Osteocyte (in vitro differentiated cells): ENCODE data around the gene ACADS. TPM values are rescaled to one million over a fixed set of nuclear protein-coding genes. Genes with fewer than 3 reads are reported as not detected.
"Not testable (repeated sequence)": the region's sequence is repeated elsewhere in the genome, so short reads cannot be mapped to it uniquely, and the experiment has no call there.

Source experiments
- DNase-seq: peaks from one replicate; pipeline ENCODE4 v3.0.0; 2021; ENCODE audit warnings: mixed read lengths; ENCODE audit not compliant: unreplicated experiment; ENCODE audit errors: extremely low spot score
- H3K27ac Mint-ChIP-seq: one replicate; pipeline ENCODE4 v1.8.0; 2021; ENCODE audit warnings: mild to moderate bottlenecking, mixed read lengths; ENCODE audit not compliant: unreplicated experiment
- H3K27me3 Mint-ChIP-seq: one replicate; pipeline ENCODE4 v1.8.0; 2021; ENCODE audit warnings: mixed read lengths; ENCODE audit not compliant: unreplicated experiment
- H3K36me3 Mint-ChIP-seq: one replicate; pipeline ENCODE4 v1.8.0; 2021; ENCODE audit warnings: mixed read lengths; ENCODE audit not compliant: unreplicated experiment
- H3K4me1 Mint-ChIP-seq: one replicate; pipeline ENCODE4 v1.8.0; 2021; ENCODE audit warnings: mixed read lengths; ENCODE audit not compliant: unreplicated experiment
- H3K4me3 Mint-ChIP-seq: one replicate; pipeline ENCODE4 v1.8.0; 2021; ENCODE audit warnings: mild to moderate bottlenecking, moderate library complexity, mixed read lengths; ENCODE audit not compliant: unreplicated experiment
- H3K9me3 Mint-ChIP-seq: one replicate; pipeline ENCODE4 v1.8.0; 2021; ENCODE audit warnings: mixed read lengths; ENCODE audit not compliant: unreplicated experiment
- total RNA-seq: library from RNA; stranded (reverse); gene quantifications from 2 replicates; pipeline ENCODE4 v1.2.1, GENCODE V29; 2021
- TF ChIP-seq, protein P1 (sequence below): fragments of 200-600 bp; sonication (generic); IDR thresholded peaks from 2 replicates; pipeline ENCODE4 v1.5.0; 2021; ENCODE audit warnings: antibody characterized with exemption, mild to moderate bottlenecking, moderate library complexity

ACADS gene
- total RNA-seq, 1 donor from 2014 or later, result 4.9 TPM

DNA sequence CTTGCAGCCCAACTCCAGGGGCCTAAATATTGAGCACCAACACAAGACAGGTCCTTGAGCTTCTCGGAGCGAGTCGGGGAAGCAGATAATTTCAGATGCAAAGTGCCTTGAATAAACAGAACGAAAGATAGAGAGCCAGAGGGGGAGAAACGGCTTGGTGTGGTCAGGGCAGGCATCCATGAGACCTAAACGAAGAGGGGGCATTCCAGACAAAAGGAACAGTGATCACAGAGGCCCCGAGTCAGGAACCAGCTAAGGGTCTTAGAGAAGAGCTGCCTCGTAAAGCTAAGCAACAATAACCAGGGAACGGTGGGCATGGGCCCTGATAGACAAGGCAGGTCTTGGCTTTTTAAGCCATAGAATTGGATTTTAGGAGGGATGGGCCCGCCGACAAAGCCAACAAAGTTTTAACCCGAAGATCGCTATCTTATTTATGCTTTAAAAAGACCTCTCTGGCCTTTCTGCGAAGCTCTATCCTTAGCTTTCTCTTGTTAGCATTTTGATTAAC, 421 bp upstream of the ACADS start:
- Mint-ChIP-seq H3K36me3 (peaks cover 19% of the 10 kb centered on the region), H3K27ac (peak overlapping the region; percentile 66), H3K4me1 (peaks cover 18% of the 10 kb centered on the region), H3K27me3 (no peaks in the 10 kb centered on the region), H3K9me3 (no peaks in the 10 kb centered on the region), H3K4me3 (peak overlapping the region; percentile 82)
- TF ChIP-seq, protein P1, sequence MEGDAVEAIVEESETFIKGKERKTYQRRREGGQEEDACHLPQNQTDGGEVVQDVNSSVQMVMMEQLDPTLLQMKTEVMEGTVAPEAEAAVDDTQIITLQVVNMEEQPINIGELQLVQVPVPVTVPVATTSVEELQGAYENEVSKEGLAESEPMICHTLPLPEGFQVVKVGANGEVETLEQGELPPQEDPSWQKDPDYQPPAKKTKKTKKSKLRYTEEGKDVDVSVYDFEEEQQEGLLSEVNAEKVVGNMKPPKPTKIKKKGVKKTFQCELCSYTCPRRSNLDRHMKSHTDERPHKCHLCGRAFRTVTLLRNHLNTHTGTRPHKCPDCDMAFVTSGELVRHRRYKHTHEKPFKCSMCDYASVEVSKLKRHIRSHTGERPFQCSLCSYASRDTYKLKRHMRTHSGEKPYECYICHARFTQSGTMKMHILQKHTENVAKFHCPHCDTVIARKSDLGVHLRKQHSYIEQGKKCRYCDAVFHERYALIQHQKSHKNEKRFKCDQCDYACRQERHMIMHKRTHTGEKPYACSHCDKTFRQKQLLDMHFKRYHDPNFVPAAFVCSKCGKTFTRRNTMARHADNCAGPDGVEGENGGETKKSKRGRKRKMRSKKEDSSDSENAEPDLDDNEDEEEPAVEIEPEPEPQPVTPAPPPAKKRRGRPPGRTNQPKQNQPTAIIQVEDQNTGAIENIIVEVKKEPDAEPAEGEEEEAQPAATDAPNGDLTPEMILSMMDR, result no peak
- DNase-seq, result no peak

DNA sequence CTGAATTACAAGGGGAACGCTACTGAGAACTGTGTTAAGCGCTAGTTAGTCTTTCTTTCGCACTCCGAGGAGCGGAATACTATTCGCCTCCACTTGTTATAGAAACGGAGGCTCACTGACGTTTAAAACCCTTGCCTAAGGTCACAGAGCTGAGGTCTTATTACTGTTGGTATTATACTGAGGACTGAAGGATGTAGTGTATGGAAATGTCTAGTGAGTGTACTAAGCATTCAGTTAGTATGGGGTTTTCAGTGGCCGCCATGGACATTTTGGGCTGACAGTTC, 826 bp downstream of the ACADS start:
- no peak for DNase-seq
- H3K27ac Mint-ChIP-seq, result peak overlapping the region; percentile 25
- peaks cover 17% of the 10 kb centered on the region for H3K4me1 Mint-ChIP-seq
- H3K36me3 Mint-ChIP-seq, result peaks cover 13% of the 10 kb centered on the region
- H3K4me3 Mint-ChIP-seq, result peak overlapping the region; percentile 82
- no peaks in the 10 kb centered on the region for H3K9me3 Mint-ChIP-seq
- H3K27me3 Mint-ChIP-seq, result no peaks in the 10 kb centered on the region
- TF ChIP-seq, protein P1, result no peak

DNA sequence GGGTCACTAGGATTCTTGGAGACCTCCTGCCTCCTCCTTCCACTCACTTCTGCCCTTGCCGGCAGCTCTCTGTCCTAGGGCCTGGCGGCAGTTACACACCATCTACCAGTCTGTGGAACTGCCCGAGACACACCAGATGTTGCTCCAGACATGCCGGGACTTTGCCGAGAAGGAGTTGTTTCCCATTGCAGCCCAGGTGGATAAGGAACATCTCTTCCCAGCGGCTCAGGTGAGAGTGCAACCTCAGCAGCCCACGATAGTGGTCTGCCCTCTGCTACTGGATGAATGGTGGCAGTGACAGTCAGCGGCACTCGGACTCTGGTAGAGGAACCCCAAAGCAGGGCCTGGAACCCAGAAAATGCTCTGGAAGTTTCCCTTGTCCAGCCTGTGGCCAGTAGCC, 1.3 kb downstream of the ACADS start:
- TF ChIP-seq, protein P1, result no peak
- Mint-ChIP-seq H3K36me3 (peaks cover 12% of the 10 kb centered on the region), H3K4me3 (no peak overlapping the region), H3K4me1 (peaks cover 17% of the 10 kb centered on the region), H3K9me3 (no peaks in the 10 kb centered on the region), H3K27ac (no peak overlapping the region), H3K27me3 (no peaks in the 10 kb centered on the region)
- DNase-seq, result no peak

DNA sequence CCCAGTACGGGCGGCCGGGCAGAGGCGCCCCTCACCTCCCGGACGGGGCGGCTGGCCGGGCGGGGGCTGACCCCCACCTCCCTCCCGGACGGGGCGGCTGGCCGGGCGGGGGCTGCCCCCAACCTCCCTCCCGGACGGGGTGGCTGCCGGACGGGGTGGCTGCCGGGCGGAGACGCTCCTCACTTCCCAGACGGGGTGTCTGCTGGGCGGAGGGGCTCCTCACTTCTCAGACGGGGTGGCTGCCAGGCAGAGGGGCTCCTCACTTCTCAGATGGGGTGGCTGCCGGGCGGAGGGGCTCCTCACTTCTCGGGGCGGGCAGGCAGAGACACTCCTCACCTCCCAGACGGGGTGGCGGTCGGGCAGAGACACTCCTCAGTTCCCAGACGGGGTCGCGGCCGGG, 6.6 kb downstream of the ACADS start:
- H3K27me3 Mint-ChIP-seq, H3K4me1 Mint-ChIP-seq, H3K27ac Mint-ChIP-seq, H3K4me3 Mint-ChIP-seq, H3K9me3 Mint-ChIP-seq, H3K36me3 Mint-ChIP-seq, DNase-seq: not testable (repeated sequence)

DNA sequence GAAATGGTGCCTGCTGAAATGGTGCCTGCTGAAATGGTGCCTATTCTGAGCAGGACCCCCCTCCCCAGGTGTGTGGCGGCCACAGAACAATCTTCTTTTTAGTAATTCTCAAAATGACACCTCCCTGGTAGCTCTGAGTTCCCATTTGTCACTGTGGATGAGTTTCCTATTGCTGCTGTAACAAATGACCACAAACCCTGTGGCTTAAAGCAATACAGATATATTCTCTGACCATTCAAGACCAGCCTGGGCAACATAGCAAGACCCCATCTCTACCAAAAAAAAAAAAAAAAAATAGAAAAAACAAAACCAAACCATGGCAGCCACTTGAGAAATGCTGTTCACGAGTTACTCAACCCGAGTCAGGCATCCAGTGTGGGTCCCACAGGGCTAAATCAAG, 7.9 kb downstream of the ACADS start:
- TF ChIP-seq, protein P1, result no peak

DNA sequence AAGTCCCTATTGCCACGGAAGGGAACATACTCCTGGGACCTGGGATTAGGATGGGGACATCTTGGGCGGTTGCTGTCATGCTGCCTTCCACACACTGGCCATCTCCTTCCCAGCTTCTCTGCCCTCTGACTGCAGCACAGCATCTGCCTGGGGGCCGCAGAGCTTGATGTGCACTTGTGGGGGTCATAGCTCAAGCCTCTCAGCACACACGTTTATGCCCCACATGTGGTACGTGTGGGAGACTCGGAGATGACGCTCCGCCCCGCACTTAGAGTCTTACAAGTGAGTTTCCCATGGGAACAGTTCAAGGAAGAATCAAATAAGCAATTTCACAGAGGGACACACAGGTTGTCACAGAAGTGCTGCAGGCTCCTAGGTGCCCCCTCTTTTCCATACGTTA, 8.6 kb downstream of the ACADS start:
- H3K9me3 Mint-ChIP-seq, result no peaks in the 10 kb centered on the region
- TF ChIP-seq, protein P1, result no peak
- H3K36me3 Mint-ChIP-seq, result peaks cover 2% of the 10 kb centered on the region
- H3K4me1 Mint-ChIP-seq, result no peaks in the 10 kb centered on the region
- no peak overlapping the region for H3K27ac Mint-ChIP-seq
- H3K27me3 Mint-ChIP-seq, result no peaks in the 10 kb centered on the region
- DNase-seq, result no peak
- no peak overlapping the region for H3K4me3 Mint-ChIP-seq

More for the DNA sequence above, 7.9 kb downstream of the ACADS start:
- H3K36me3 Mint-ChIP-seq, result peaks cover 2% of the 10 kb centered on the region
- H3K9me3 Mint-ChIP-seq, result no peaks in the 10 kb centered on the region
- H3K4me1 Mint-ChIP-seq, result no peaks in the 10 kb centered on the region
- no peak for DNase-seq
- no peaks in the 10 kb centered on the region for H3K27me3 Mint-ChIP-seq
- H3K4me3 Mint-ChIP-seq, result no peak overlapping the region
- H3K27ac Mint-ChIP-seq, result no peak overlapping the region
